ENCODE results near the gene KLF7. TPM values are rescaled to one million over a fixed set of nuclear protein-coding genes. Genes with fewer than 3 reads are reported as not detected.

The KLF7 gene
- polyA plus RNA-seq, 3 donors = 9.4 to 40.7 (median 10.3) TPM

GRCh38 chr2:207044379-207045362, 121.1 kb downstream of the KLF7 start:
- H3K4me3 Mint-ChIP-seq = no peak overlapping the region
- no peak overlapping the region for H3K4me2 ChIP-seq (replicated peaks; ENCODE audit: extremely low read depth, low read length, poor library complexity, severe bottlenecking)
- H3K36me3 ChIP-seq (replicated peaks in 1 of 2; ENCODE audit: control insufficient read depth in 1 of 2, insufficient read depth in 2 of 2, low read length in 2 of 2) = no peaks in the 10 kb centered on the region
- TF ChIP-seq CTCF (IDR thresholded peaks at IDR 0.05) = no peak
- no peak overlapping the region for H3K27ac ChIP-seq (ENCODE audit: low read depth in 1 of 2, low read length in 2 of 2)
- no peak overlapping the region for H2AFZ ChIP-seq (ENCODE audit: insufficient read depth, low read depth, low read length, poor library complexity, severe bottlenecking)
- peaks cover 0 to 4% (median 0%) of the 10 kb centered on the region in 3 donors for H3K27me3 Mint-ChIP-seq (ENCODE audit: low read depth in 3 of 3)
- H3K4me1 Mint-ChIP-seq = peaks cover 21% of the 10 kb centered on the region
- no peak overlapping the region for H3K9ac ChIP-seq (ENCODE audit: insufficient read depth, low read length, poor library complexity, severe bottlenecking)
- H3K4me1 ChIP-seq (ENCODE audit: control insufficient read depth in 1 of 2, insufficient read depth in 2 of 2, low read length in 2 of 2) = peaks cover 10 to 13% of the 10 kb centered on the region in 2 donors
- no peaks in the 10 kb centered on the region for H4K20me1 ChIP-seq (ENCODE audit: insufficient read depth, low read length)
- peaks cover 0 to 6% (median 0%) of the 10 kb centered on the region in 7 donors for H3K9me3 Mint-ChIP-seq
- H3K27ac Mint-ChIP-seq = no peak overlapping the region
- no peaks in the 10 kb centered on the region for H3K79me2 ChIP-seq (ENCODE audit: insufficient read depth, low read length)
- H3K4me3 ChIP-seq (replicated peaks in 1 of 3; ENCODE audit: low read depth in 2 of 3, low read length in 3 of 3) = no peak overlapping the region
- WGBS (ENCODE audit: insufficient coverage) = 93% methylated on average over 6 of the region's 13 CpGs
- no peaks in the 10 kb centered on the region for H3K36me3 Mint-ChIP-seq
- intact Hi-C loops (cut with micrococcal nuclease) = no loop called here
- H3K9me3 ChIP-seq (replicated peaks in 1 of 2; ENCODE audit: control insufficient read depth in 1 of 2, insufficient read depth in 1 of 2, low read length in 2 of 2) = no peaks in the 10 kb centered on the region
- DNase-seq = no peak
- no peaks in the 10 kb centered on the region for H3K27me3 ChIP-seq (ENCODE audit: control insufficient read depth in 2 of 2, insufficient read depth in 2 of 2, low read length in 2 of 2)

GRCh38 chr2:207042841-207043240, 122.9 kb downstream of the KLF7 start:
- no peak for TF ChIP-seq CTCF (IDR thresholded peaks at IDR 0.05)
- Histone ChIP-seq H3K4me1 (ENCODE audit: control insufficient read depth in 1 of 2, insufficient read depth in 2 of 2, low read length in 2 of 2) (peaks cover 10 to 13% of the 10 kb centered on the region in 2 donors), H3K9me3 (replicated peaks in 1 of 2; ENCODE audit: control insufficient read depth in 1 of 2, insufficient read depth in 1 of 2, low read length in 2 of 2) (no peaks in the 10 kb centered on the region), H3K27me3 (ENCODE audit: control insufficient read depth in 2 of 2, insufficient read depth in 2 of 2, low read length in 2 of 2) (no peaks in the 10 kb centered on the region), H4K20me1 (ENCODE audit: insufficient read depth, low read length) (no peaks in the 10 kb centered on the region), H3K36me3 (replicated peaks in 1 of 2; ENCODE audit: control insufficient read depth in 1 of 2, insufficient read depth in 2 of 2, low read length in 2 of 2) (no peaks in the 10 kb centered on the region), H3K4me3 (replicated peaks in 1 of 3; ENCODE audit: low read depth in 2 of 3, low read length in 3 of 3) (no peak overlapping the region), H3K4me2 (replicated peaks; ENCODE audit: extremely low read depth, low read length, poor library complexity, severe bottlenecking) (no peak overlapping the region), H3K79me2 (ENCODE audit: insufficient read depth, low read length) (no peaks in the 10 kb centered on the region), H2AFZ (ENCODE audit: insufficient read depth, low read depth, low read length, poor library complexity, severe bottlenecking) (no peak overlapping the region), H3K27ac (ENCODE audit: low read depth in 1 of 2, low read length in 2 of 2) (no peak overlapping the region), H3K9ac (ENCODE audit: insufficient read depth, low read length, poor library complexity, severe bottlenecking) (no peak overlapping the region)
- Mint-ChIP-seq H3K27ac (no peak overlapping the region), H3K27me3 (ENCODE audit: low read depth in 3 of 3) (peaks cover 2 to 4% (median 3%) of the 10 kb centered on the region in 3 donors), H3K4me1 (peaks cover 23% of the 10 kb centered on the region), H3K9me3 (peaks cover 0 to 6% (median 0%) of the 10 kb centered on the region in 7 donors), H3K36me3 (no peaks in the 10 kb centered on the region), H3K4me3 (no peak overlapping the region)
- intact Hi-C loops (cut with micrococcal nuclease) = no loop called here
- DNase-seq = no peak
- 80% methylated on average over 1 of the region's 1 CpG for WGBS (ENCODE audit: insufficient coverage)

Data from CD14-positive monocyte (primary cell).